Transverse colon (tissue), 4 donors: ENCODE measurements around the gene RASGEF1C. TPM values are rescaled to one million over a fixed set of nuclear protein-coding genes. Genes with fewer than 3 reads are reported as not detected.

ENCODE experiments used
- DNase-seq: peaks from one replicate; pipeline ENCODE4 v3.0.0-alpha.2; 2019
- H3K27ac ChIP-seq, 4 donors: fragments of 200-600 bp; sonication (generic); 2 replicates each; pipeline ENCODE4 v1.5.1; 2016 to 2018; ENCODE audit warnings: inconsistent platforms in 4 of 4
- H3K27me3 ChIP-seq: fragments of 200-600 bp; sonication (generic); 2 replicates; pipeline ENCODE4 v1.5.1; 2017; ENCODE audit warnings: inconsistent platforms
- H3K36me3 ChIP-seq, 4 donors: fragments of 200-600 bp; sonication (generic); 2 replicates each; pipeline ENCODE4 v1.5.1; 2017 to 2019; ENCODE audit warnings: inconsistent platforms in 4 of 4
- H3K4me1 ChIP-seq, 4 donors: fragments of 200-600 bp; sonication (generic); 2 replicates each; pipeline ENCODE4 v1.5.1; 2017 to 2020; ENCODE audit warnings: inconsistent platforms in 4 of 4
- H3K4me3 ChIP-seq, 4 donors: fragments of 200-600 bp; sonication (generic); 1 replicate in 1 of 4; 2 replicates in 3 of 4; pipeline versions ENCODE4 v1.5.1 to v1.6.1; 2017 to 2019; ENCODE audit warnings: inconsistent platforms in 4 of 4
- H3K9me3 ChIP-seq, 2 donors: fragments of 200-600 bp; sonication (generic); 2 replicates each; pipeline ENCODE4 v1.5.1; 2017 to 2019; ENCODE audit warnings: inconsistent platforms in 2 of 2
- CTCF ChIP-seq, 5 experiments: fragments of 200-600 bp in 3 of 5; fragments of 450-650 bp in 2 of 5; sonication (generic) in 3 of 5; IDR thresholded peaks; 1 replicate in 2 of 5; 2 replicates in 3 of 5; pipeline ENCODE4 v1.5.1; 2016 to 2017; ENCODE audit warnings: antibody characterized with exemption in 5 of 5, inconsistent platforms in 3 of 5, mild to moderate bottlenecking in 2 of 5, moderate library complexity in 1 of 5
- EP300 ChIP-seq: sonication (generic); formaldehyde crosslinking; IDR thresholded peaks from one replicate; pipeline ENCODE4 v1.6.1; 2017; ENCODE audit warnings: antibody characterized with exemption, low read depth
- POLR2A ChIP-seq: fragments of 450-650 bp; IDR thresholded peaks from one replicate; pipeline ENCODE4 v1.6.1; 2016; ENCODE audit warnings: antibody characterized with exemption, mild to moderate bottlenecking, moderate library complexity
- POLR2AphosphoS5 ChIP-seq, 3 donors: sonication (generic); formaldehyde crosslinking; IDR thresholded peaks; one replicate each; pipeline ENCODE4 v1.6.1; 2016; ENCODE audit warnings: antibody characterized with exemption in 3 of 3
- WGBS, 2 donors: methylation state at CpG; one replicate each; pipeline ENCODE4 v1.1.5; 2018; ENCODE audit warnings: low coverage in 1 of 2; 5-methylcytosine and 5-hydroxymethylcytosine counted together
- in situ Hi-C, 4 donors: fragments of 200-750 bp; cut with MboI; loops; one replicate each; pipeline versions ENCODE4 v1.15.0 to v1.15.1; 2017; ENCODE audit warnings: low sequenced_read_pairs in 3 of 4, low pct_ligation_motif_present in 1 of 4, low pct_unique_long_range_greater_than_20kb in 1 of 4
- intact Hi-C: fragments of 100-400 bp; cut with DNase I; formaldehyde crosslinking; loops from one replicate; pipeline ENCODE4 v1.15.1; 2023; ENCODE audit warnings: low total_unique reads
- total RNA-seq, 4 donors: library from RNA; depleted of rRNA; stranded (reverse); fragments of >200 nt; gene quantifications; one replicate each; pipeline ENCODE4 v1.1.0, GENCODE V29; 2016

RASGEF1C gene
- total RNA-seq, 4 donors from 2014 or later: 0.14 to 3.0 TPM; not detected in 2

GRCh38 chr5:180130876-180131740 lies 77.9 kb downstream of the RASGEF1C start:
- TF ChIP-seq POLR2A (no peak), EP300 (no peak), POLR2AphosphoS5 (IDR thresholded peaks at IDR 0.05) (no peak), CTCF (IDR thresholded peaks at IDR 0.05) (no peak)
- peaks cover 12% of the 10 kb centered on the region for H3K27me3 ChIP-seq
- DNase-seq: no peak
- no peaks in the 10 kb centered on the region for H3K36me3 ChIP-seq
- H3K4me1 ChIP-seq: peaks cover 0 to 7% (median 0%) of the 10 kb centered on the region in 4 donors
- in situ Hi-C loops: no loop called here
- intact Hi-C loops: no loop called here
- 74 to 78% methylated on average over 9 to 26 of the region's 26 CpGs for WGBS, 2 donors
- H3K4me3 ChIP-seq: no peak overlapping the region
- no peak overlapping the region for H3K27ac ChIP-seq
- no peaks in the 10 kb centered on the region for H3K9me3 ChIP-seq

- in situ Hi-C loops: no loop called here
- no peak for DNase-seq
These were observed 78.6 kb downstream of the RASGEF1C start for GRCh38 chr5:180130291-180130869.

GRCh38 chr5:180129291-180130190 lies 79.5 kb downstream of the RASGEF1C start:
- Histone ChIP-seq H3K9me3 (no peaks in the 10 kb centered on the region), H3K27ac (no peak overlapping the region), H3K4me3 (no peak overlapping the region), H3K4me1 (peaks cover 0 to 7% (median 0%) of the 10 kb centered on the region in 4 donors), H3K36me3 (no peaks in the 10 kb centered on the region), H3K27me3 (peaks cover 23% of the 10 kb centered on the region)
- in situ Hi-C loops: no loop called here
- intact Hi-C loops: no loop called here
- 78% methylated on average over 27 of the region's 27 CpGs; no CpG with 5 or more reads in 1 of the 2 donors for WGBS, 2 donors
- no peak for DNase-seq
- TF ChIP-seq EP300: no peak
- no peak for TF ChIP-seq CTCF (IDR thresholded peaks at IDR 0.05)
- no peak for TF ChIP-seq POLR2A
- no peak for TF ChIP-seq POLR2AphosphoS5 (IDR thresholded peaks at IDR 0.05)

More at GRCh38 chr5:180130291-180130869, 78.6 kb downstream of the RASGEF1C start:
- intact Hi-C loops: no loop called here
- 73 to 77% methylated on average over 5 to 14 of the region's 16 CpGs for WGBS, 2 donors
- Histone ChIP-seq H3K9me3 (no peaks in the 10 kb centered on the region), H3K27ac (no peak overlapping the region), H3K27me3 (peaks cover 18% of the 10 kb centered on the region), H3K4me1 (peaks cover 0 to 7% (median 0%) of the 10 kb centered on the region in 4 donors), H3K4me3 (no peak overlapping the region), H3K36me3 (no peaks in the 10 kb centered on the region)
- TF ChIP-seq CTCF (IDR thresholded peaks at IDR 0.05) (no peak), POLR2AphosphoS5 (IDR thresholded peaks at IDR 0.05) (no peak), EP300 (no peak), POLR2A (no peak)
